OCI-LY7 (cell line): ENCODE measurements around the gene KLHDC8A. TPM values are rescaled to one million over a fixed set of nuclear protein-coding genes. Genes with fewer than 3 reads are reported as not detected.
"Not testable (repeated sequence)": the region's sequence is repeated elsewhere in the genome, so short reads cannot be mapped to it uniquely, and the experiment has no call there.

Experiments
- BruUV-seq: library from RNA; stranded (reverse); fragments of 400-500 nt; replicated peaks from 2 replicates; lab custom pipeline; 2021; lab: Mats Ljungman, UMichigan
- CTCF ChIA-PET: fragments of 300-600 bp; sonication (Branson Sonifier 250); formaldehyde crosslinking; loops from one replicate; lab custom pipeline; 2022; ENCODE audit warnings: antibody characterized with exemption; ENCODE audit not compliant: unreplicated experiment; lab: Charles Lee
- POLR2A ChIA-PET: fragments of 300-600 bp; sonication (Branson Sonifier 250); formaldehyde crosslinking; loops from one replicate; lab custom pipeline; 2022; ENCODE audit warnings: antibody characterized with exemption; lab: Charles Lee
- DNase-seq: peaks from one replicate; pipeline ENCODE4 v3.0.0-alpha.2; 2015; ENCODE audit warnings: low spot score
- H2AFZ ChIP-seq: fragments of 200-600 bp; sonication (generic), shearing (Covaris generic); 2 replicates; pipeline ENCODE4 v1.6.1; 2014; ENCODE audit warnings: mild to moderate bottlenecking, antibody characterized with exemption, low read length, moderate library complexity
- H3K27ac ChIP-seq: fragments of 200-600 bp; sonication (generic); 2 replicates; pipeline ENCODE4 v1.5.1; 2014; ENCODE audit warnings: mixed run types, low read depth, mild to moderate bottlenecking, moderate library complexity, low read length, inconsistent platforms; ENCODE audit not compliant: poor library complexity, severe bottlenecking
- H3K36me3 ChIP-seq: fragments of 200-600 bp; sonication (generic); 2 replicates; pipeline ENCODE4 v1.6.1; 2014; ENCODE audit warnings: mild to moderate bottlenecking, antibody characterized with exemption, low read length, moderate library complexity, mixed read lengths; ENCODE audit not compliant: insufficient read depth
- H3K4me1 ChIP-seq: fragments of 200-600 bp; sonication (generic); 2 replicates; pipeline ENCODE4 v1.5.1; 2014; ENCODE audit warnings: mild to moderate bottlenecking, low read length; ENCODE audit not compliant: insufficient read depth, poor library complexity, severe bottlenecking
- H3K4me2 ChIP-seq: fragments of 200-600 bp; sonication (generic); 2 replicates; pipeline ENCODE4 v1.6.1; 2014; ENCODE audit warnings: mild to moderate bottlenecking, low read length
- H3K4me3 ChIP-seq: fragments of 200-600 bp; sonication (generic); 2 replicates; pipeline ENCODE4 v1.5.1; 2014; ENCODE audit warnings: mild to moderate bottlenecking, low read depth, low read length; ENCODE audit not compliant: poor library complexity, severe bottlenecking
- H3K79me2 ChIP-seq: fragments of 200-600 bp; sonication (generic); 2 replicates; pipeline ENCODE4 v1.6.1; 2016; ENCODE audit warnings: low read depth, mild to moderate bottlenecking, low read length, moderate library complexity, mixed read lengths; ENCODE audit not compliant: insufficient read depth
- H3K9me2 ChIP-seq: fragments of 200-600 bp; sonication (generic); 2 replicates; pipeline ENCODE4 v1.6.1; 2016; ENCODE audit warnings: mild to moderate bottlenecking, low read length, mixed read lengths; ENCODE audit not compliant: insufficient read depth
- H3K9me3 ChIP-seq: fragments of 200-600 bp; sonication (generic); 2 replicates; pipeline ENCODE4 v1.6.1; 2014; ENCODE audit warnings: mild to moderate bottlenecking, mixed run types, low read length, mixed read lengths
- H4K20me1 ChIP-seq: fragments of 200-600 bp; sonication (generic); 2 replicates; pipeline ENCODE4 v1.6.1; 2014; ENCODE audit warnings: mild to moderate bottlenecking, antibody characterized with exemption, low read length, moderate library complexity, mixed read lengths; ENCODE audit not compliant: insufficient read depth
- EZH2phosphoT487 ChIP-seq: fragments of 200-600 bp; sonication (generic); IDR thresholded peaks from 2 replicates; pipeline ENCODE4 v1.6.1; 2018; ENCODE audit warnings: low read depth, borderline replicate concordance, mild to moderate bottlenecking, mixed run types, antibody characterized with exemption, low read length, moderate library complexity, mixed read lengths
- intact Hi-C: fragments of 100-400 bp; cut with micrococcal nuclease; formaldehyde crosslinking; loops from one replicate; pipeline ENCODE4 v1.10.0; 2022; ENCODE audit not compliant: unreplicated experiment
- total RNA-seq, 2 experiments: library from RNA; depleted of rRNA in 1 of 2; stranded (reverse); fragments of >200 nt in 1 of 2; shearing (Covaris generic) in 1 of 2; gene quantifications; 2 replicates each; pipeline ENCODE4 v1.2.3, GENCODE V29; 2014 to 2022
- TF ChIP-seq, protein P1 (sequence below): fragments of 200-600 bp; sonication (generic); conservative IDR thresholded peaks from 2 replicates; pipeline ENCODE4 v1.5.1; 2014; ENCODE audit warnings: mild to moderate bottlenecking, antibody characterized with exemption, low read length, moderate library complexity, mixed read lengths

KLHDC8A gene
- total RNA-seq, 2 experiments from 2014 or later = not detected

DNA sequence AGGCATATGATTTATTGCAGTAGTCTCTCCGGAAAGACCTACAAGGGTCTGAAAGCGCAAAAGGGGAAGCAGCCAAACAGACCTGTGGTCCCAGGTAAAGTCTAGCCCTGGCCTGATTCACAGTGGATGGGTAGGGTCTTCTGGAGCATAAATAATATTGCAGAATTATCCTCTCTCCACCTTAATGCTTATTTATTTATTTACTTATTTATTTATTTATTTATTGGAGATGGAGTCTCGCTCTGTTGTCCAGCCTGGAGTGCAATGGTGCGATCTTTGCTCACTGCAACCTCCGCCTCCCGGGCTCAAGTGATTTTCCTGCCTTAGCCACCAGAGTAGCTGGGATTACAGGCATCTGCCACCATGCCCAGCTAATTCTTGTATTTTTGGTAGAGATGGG is 11.8 kb upstream of the KLHDC8A start:
- no peaks in the 10 kb centered on the region for H4K20me1 ChIP-seq
- no TSS peak for BruUV-seq
- H3K9me3 ChIP-seq = no peaks in the 10 kb centered on the region
- TF ChIP-seq, protein P1, sequence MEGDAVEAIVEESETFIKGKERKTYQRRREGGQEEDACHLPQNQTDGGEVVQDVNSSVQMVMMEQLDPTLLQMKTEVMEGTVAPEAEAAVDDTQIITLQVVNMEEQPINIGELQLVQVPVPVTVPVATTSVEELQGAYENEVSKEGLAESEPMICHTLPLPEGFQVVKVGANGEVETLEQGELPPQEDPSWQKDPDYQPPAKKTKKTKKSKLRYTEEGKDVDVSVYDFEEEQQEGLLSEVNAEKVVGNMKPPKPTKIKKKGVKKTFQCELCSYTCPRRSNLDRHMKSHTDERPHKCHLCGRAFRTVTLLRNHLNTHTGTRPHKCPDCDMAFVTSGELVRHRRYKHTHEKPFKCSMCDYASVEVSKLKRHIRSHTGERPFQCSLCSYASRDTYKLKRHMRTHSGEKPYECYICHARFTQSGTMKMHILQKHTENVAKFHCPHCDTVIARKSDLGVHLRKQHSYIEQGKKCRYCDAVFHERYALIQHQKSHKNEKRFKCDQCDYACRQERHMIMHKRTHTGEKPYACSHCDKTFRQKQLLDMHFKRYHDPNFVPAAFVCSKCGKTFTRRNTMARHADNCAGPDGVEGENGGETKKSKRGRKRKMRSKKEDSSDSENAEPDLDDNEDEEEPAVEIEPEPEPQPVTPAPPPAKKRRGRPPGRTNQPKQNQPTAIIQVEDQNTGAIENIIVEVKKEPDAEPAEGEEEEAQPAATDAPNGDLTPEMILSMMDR = no peak
- no peak for TF ChIP-seq EZH2phosphoT487
- no peak overlapping the region for H3K4me3 ChIP-seq
- CTCF ChIA-PET = no interaction called here
- no peaks in the 10 kb centered on the region for H3K79me2 ChIP-seq
- intact Hi-C loops = no loop called here
- DNase-seq = no peak
- POLR2A ChIA-PET = interaction anchor here (0.6 kb wide), 1 partner anchor 1549 kb away, joined by 4 read pairs; no protein-coding TSS in a partner anchor
- H3K4me2 ChIP-seq = no peak overlapping the region
- no peaks in the 10 kb centered on the region for H3K9me2 ChIP-seq
- no peak overlapping the region for H2AFZ ChIP-seq
- H3K4me1 ChIP-seq = no peaks in the 10 kb centered on the region
- no peak overlapping the region for H3K27ac ChIP-seq
- H3K36me3 ChIP-seq = no peaks in the 10 kb centered on the region

- intact Hi-C loops = no loop called here
- Histone ChIP-seq H3K79me2 (no peaks in the 10 kb centered on the region), H2AFZ (no peak overlapping the region), H3K36me3 (no peaks in the 10 kb centered on the region), H4K20me1 (no peaks in the 10 kb centered on the region), H3K27ac (no peak overlapping the region), H3K9me2 (no peaks in the 10 kb centered on the region), H3K4me2 (no peak overlapping the region), H3K4me1 (no peaks in the 10 kb centered on the region), H3K9me3 (no peaks in the 10 kb centered on the region), H3K4me3 (no peak overlapping the region)
- no peak for TF ChIP-seq EZH2phosphoT487
- TF ChIP-seq, protein P1 = no peak
- BruUV-seq = no TSS peak
- DNase-seq = no peak
- CTCF ChIA-PET = no interaction called here
- POLR2A ChIA-PET = no interaction called here
Measured at GRCh38 chr1:205365945-205366463, 9.3 kb upstream of the KLHDC8A start.

- H3K4me1 ChIP-seq, intact Hi-C loops, CTCF ChIA-PET, BruUV-seq, H3K27ac ChIP-seq, H3K9me3 ChIP-seq, H3K79me2 ChIP-seq, H4K20me1 ChIP-seq, POLR2A ChIA-PET, DNase-seq, H3K36me3 ChIP-seq, H3K9me2 ChIP-seq, H3K4me3 ChIP-seq, H3K4me2 ChIP-seq, H2AFZ ChIP-seq: not testable (repeated sequence)
Measured at GRCh38 chr1:205365086-205365485, 8.4 kb upstream of the KLHDC8A start.
